ENCODE data around the gene SETD3. TPM values are rescaled to one million over a fixed set of nuclear protein-coding genes. Genes with fewer than 3 reads are reported as not detected.

SETD3 gene
- total and polyA plus RNA-seq, 10 of the 15 experiments (the other 5 are each of a cell fraction or from before 2014, with no cell fraction given), result 11.3 to 44.2 (median 36.5) TPM

DNA sequence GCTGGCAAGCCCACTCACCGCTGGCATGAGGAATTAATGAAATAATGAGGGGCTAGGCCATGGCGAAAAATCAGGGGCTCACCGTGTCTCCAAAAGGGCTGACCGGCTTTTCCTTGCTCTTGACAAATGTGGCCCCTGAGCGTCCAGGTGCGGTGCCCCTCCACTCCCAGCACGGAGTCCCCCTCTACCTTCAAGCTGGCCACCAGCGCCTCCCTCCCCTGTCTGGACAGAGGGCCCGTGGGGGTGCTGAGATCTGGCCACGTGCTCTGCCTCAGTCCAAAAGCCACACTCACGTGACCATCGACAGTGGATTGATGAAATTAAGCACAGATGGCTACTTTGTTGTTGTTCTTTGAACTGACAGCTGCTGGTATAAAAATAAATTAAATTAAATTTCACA lies 129.9 kb downstream of the SETD3 start:
- Histone ChIP-seq H3K4me1 (ENCODE audit: control insufficient read depth, insufficient read depth, low read length) (no peaks in the 10 kb centered on the region), H3K79me2 (ENCODE audit: control insufficient read depth, insufficient read depth, low read length) (no peaks in the 10 kb centered on the region), H3K4me2 (ENCODE audit: control insufficient read depth, insufficient read depth) (no peak overlapping the region), H3K27ac (ENCODE audit: control insufficient read depth, insufficient read depth) (no peak overlapping the region), H3K27me3 (replicated peaks in 1 of 2; ENCODE audit: control insufficient read depth in 2 of 2, insufficient read depth in 2 of 2, low read length in 1 of 2) (no peaks in the 10 kb centered on the region; a peak in 1 of 4 replicates), H3K4me3 (no peak overlapping the region), H4K20me1 (ENCODE audit: control insufficient read depth, insufficient read depth) (no peaks in the 10 kb centered on the region), H3K9me3 (replicated peaks; ENCODE audit: control insufficient read depth, insufficient read depth, low read length) (no peaks in the 10 kb centered on the region), H3K36me3 (ENCODE audit: control insufficient read depth in 2 of 2, insufficient read depth in 2 of 2, low read length in 1 of 2) (no peaks in the 10 kb centered on the region), H3K9ac (ENCODE audit: control insufficient read depth, insufficient read depth, low read length) (no peak overlapping the region), H2AFZ (ENCODE audit: control insufficient read depth, low read depth, low read length) (no peak overlapping the region)
- WGBS (ENCODE audit: insufficient coverage, insufficient replicate concordance, low lambda C conversion rate, missing lambda C conversion rate), result 49% methylated on average over 12 of the region's 12 CpGs
- ATAC-seq, result no peak
- CTCF ChIA-PET, result no interaction called here
- POLR2A ChIA-PET, result no interaction called here
- in situ Hi-C loops (cut with MboI), result no loop called here
- DNase-seq (ENCODE audit: low read depth, low spot score), result no peak
- TF ChIP-seq, protein P1, sequence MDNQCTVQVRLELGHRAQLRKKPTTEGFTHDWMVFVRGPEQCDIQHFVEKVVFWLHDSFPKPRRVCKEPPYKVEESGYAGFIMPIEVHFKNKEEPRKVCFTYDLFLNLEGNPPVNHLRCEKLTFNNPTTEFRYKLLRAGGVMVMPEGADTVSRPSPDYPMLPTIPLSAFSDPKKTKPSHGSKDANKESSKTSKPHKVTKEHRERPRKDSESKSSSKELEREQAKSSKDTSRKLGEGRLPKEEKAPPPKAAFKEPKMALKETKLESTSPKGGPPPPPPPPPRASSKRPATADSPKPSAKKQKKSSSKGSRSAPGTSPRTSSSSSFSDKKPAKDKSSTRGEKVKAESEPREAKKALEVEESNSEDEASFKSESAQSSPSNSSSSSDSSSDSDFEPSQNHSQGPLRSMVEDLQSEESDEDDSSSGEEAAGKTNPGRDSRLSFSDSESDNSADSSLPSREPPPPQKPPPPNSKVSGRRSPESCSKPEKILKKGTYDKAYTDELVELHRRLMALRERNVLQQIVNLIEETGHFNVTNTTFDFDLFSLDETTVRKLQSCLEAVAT (IDR thresholded peaks at IDR 0.05), result no peak
- TF ChIP-seq SP1 (IDR thresholded peaks at IDR 0.05; ENCODE audit: low read depth, low read length) (no peak), EP300 (IDR thresholded peaks at IDR 0.05; ENCODE audit: borderline replicate concordance in 1 of 2, control insufficient read depth in 1 of 2, low read depth in 2 of 2, low read length in 2 of 2) (no peak), SRF (IDR thresholded peaks at IDR 0.05; ENCODE audit: low read depth in 2 of 2, low read length in 2 of 2) (no peak), NFYB (IDR thresholded peaks at IDR 0.05; ENCODE audit: insufficient read depth, low read depth, low read length) (no peak), IKZF2 (IDR thresholded peaks at IDR 0.05) (no peak)
- TF ChIP-seq, protein P2, sequence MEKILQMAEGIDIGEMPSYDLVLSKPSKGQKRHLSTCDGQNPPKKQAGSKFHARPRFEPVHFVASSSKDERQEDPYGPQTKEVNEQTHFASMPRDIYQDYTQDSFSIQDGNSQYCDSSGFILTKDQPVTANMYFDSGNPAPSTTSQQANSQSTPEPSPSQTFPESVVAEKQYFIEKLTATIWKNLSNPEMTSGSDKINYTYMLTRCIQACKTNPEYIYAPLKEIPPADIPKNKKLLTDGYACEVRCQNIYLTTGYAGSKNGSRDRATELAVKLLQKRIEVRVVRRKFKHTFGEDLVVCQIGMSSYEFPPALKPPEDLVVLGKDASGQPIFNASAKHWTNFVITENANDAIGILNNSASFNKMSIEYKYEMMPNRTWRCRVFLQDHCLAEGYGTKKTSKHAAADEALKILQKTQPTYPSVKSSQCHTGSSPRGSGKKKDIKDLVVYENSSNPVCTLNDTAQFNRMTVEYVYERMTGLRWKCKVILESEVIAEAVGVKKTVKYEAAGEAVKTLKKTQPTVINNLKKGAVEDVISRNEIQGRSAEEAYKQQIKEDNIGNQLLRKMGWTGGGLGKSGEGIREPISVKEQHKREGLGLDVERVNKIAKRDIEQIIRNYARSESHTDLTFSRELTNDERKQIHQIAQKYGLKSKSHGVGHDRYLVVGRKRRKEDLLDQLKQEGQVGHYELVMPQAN (conservative IDR thresholded peaks at IDR 0.05), result no peak
- TF ChIP-seq, protein P3, sequence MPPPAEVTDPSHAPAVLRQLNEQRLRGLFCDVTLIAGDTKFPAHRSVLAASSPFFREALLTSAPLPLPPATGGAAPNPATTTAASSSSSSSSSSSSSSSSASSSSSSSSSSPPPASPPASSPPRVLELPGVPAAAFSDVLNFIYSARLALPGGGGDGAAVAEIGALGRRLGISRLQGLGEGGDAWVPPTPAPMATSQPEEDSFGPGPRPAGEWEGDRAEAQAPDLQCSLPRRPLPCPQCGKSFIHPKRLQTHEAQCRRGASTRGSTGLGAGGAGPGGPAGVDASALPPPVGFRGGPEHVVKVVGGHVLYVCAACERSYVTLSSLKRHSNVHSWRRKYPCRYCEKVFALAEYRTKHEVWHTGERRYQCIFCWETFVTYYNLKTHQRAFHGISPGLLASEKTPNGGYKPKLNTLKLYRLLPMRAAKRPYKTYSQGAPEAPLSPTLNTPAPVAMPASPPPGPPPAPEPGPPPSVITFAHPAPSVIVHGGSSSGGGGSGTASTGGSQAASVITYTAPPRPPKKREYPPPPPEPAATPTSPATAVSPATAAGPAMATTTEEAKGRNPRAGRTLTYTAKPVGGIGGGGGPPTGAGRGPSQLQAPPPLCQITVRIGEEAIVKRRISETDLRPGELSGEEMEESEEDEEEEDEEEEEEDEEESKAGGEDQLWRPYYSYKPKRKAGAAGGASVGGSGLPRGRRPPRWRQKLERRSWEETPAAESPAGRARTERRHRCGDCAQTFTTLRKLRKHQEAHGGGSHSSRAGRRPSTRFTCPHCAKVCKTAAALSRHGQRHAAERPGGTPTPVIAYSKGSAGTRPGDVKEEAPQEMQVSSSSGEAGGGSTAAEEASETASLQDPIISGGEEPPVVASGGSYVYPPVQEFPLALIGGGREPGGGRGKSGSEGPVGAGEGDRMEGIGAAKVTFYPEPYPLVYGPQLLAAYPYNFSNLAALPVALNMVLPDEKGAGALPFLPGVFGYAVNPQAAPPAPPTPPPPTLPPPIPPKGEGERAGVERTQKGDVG (CRISPR knock-in tag; IDR thresholded peaks at IDR 0.05), result no peak
- RAD21 ChIA-PET (ENCODE audit: unreplicated experiment), result no interaction called here
- SMC1A ChIA-PET (ENCODE audit: uncharacterized antibody, unreplicated experiment), result no interaction called here
- no TSS peak for BruUV-seq (replicated peaks)
- intact Hi-C loops (cut with micrococcal nuclease; ENCODE audit: unreplicated experiment), result no loop called here
- FAIRE-seq, result no peak

Data from GM12878 (cell line).